Dedifferentiated amniotic fluid mesenchymal stem cell (primary cell): Measurements from ENCODE around the gene PREX1.
"Not testable (repeated sequence)": the region's sequence is repeated elsewhere in the genome, so short reads cannot be mapped to it uniquely, and the experiment has no call there.

Experiments used
- DNase-seq: peaks from one replicate; pipeline ENCODE4 v3.0.0-alpha.2; 2016; ENCODE audit errors: extremely low spot score

Gene PREX1, protein sequence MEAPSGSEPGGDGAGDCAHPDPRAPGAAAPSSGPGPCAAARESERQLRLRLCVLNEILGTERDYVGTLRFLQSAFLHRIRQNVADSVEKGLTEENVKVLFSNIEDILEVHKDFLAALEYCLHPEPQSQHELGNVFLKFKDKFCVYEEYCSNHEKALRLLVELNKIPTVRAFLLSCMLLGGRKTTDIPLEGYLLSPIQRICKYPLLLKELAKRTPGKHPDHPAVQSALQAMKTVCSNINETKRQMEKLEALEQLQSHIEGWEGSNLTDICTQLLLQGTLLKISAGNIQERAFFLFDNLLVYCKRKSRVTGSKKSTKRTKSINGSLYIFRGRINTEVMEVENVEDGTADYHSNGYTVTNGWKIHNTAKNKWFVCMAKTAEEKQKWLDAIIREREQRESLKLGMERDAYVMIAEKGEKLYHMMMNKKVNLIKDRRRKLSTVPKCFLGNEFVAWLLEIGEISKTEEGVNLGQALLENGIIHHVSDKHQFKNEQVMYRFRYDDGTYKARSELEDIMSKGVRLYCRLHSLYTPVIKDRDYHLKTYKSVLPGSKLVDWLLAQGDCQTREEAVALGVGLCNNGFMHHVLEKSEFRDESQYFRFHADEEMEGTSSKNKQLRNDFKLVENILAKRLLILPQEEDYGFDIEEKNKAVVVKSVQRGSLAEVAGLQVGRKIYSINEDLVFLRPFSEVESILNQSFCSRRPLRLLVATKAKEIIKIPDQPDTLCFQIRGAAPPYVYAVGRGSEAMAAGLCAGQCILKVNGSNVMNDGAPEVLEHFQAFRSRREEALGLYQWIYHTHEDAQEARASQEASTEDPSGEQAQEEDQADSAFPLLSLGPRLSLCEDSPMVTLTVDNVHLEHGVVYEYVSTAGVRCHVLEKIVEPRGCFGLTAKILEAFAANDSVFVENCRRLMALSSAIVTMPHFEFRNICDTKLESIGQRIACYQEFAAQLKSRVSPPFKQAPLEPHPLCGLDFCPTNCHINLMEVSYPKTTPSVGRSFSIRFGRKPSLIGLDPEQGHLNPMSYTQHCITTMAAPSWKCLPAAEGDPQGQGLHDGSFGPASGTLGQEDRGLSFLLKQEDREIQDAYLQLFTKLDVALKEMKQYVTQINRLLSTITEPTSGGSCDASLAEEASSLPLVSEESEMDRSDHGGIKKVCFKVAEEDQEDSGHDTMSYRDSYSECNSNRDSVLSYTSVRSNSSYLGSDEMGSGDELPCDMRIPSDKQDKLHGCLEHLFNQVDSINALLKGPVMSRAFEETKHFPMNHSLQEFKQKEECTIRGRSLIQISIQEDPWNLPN (N-terminal part only)

DNA sequence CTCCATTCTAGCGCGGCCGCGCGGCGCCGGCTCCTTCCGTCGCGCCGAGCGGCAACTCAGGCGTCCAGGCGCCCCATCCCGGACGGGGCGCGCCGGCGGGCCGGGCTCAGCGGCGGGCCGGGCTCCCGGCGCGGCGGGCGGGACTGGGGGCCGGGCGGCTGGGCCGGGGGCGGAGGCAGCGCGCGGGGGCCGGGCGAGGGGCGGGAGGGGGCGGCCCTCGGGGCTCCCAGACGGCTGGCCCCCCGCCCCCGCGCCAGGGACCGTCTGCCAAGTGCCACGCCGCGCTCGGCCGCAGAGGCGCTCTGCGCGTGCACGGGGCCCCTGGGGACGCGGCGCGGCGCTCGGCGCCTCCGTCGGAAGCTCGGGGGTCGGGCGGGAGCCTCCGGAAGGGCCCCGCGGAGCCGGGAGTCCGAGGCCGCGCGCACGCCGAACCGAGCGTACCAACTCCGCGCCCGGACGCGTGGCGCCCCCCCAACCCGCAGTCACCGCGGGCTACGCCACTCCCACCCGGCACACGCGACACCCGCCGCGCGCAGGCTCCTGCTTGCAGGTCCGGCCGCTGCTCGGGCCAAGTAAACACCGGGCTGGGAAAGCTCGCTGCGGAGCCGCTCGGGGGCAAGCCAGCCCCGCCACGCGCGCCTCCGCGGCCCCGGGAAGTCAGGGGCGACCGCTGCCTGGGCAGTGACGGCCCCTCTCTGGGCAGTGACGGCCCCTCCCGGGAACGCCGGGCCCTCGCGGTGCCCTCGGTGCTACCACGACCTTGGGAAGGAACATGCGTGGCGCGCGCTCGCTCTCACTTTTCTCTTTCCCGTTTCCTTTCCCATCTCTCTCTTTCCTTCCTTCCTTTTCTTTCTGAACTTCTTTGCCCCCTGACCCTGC lies at the start of gene PREX1:
TSS of gene PREX1 (minus strand) at position 145 of the 879 bp plus-strand sequence. CDS start at position 6, 139 bp downstream.
- peak; percentile 22 for DNase-seq

DNA sequence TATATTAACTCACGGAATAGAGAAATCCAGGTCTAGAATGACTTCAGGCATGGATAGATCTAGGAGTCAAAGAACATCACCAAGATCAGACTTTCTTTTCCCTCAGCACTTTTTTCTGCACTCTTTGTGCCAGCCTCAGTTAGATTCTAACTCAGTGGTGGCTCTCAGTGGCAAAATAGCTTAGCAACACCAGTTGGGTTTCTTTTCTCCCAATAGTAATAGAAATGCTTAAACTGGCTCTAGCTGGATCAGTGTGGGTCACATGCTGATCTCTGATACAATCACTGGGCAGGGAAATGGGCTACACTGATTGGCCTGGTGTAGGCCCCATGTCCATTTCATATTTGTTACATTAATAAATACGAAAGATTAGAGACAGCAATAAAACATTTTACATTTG lies 49.5 kb upstream of the PREX1 start:
- DNase-seq: no peak

DNA sequence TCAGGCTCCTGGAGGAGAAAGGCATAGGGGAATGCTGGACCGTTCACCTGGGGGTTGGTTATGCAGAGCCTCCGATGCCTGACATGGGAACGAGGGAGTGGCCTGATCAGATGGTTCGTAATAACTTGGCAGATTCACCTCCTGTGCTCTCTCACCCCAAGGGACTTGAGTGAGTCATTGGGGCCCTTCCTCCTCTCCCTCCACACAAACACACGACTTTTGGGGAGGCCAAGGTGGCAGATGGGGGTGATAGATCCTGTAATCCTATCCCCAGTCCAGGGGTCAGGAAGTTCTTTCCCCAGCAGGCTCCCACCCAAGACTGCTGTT lies 48.1 kb upstream of the PREX1 start:
- DNase-seq: no peak

DNA sequence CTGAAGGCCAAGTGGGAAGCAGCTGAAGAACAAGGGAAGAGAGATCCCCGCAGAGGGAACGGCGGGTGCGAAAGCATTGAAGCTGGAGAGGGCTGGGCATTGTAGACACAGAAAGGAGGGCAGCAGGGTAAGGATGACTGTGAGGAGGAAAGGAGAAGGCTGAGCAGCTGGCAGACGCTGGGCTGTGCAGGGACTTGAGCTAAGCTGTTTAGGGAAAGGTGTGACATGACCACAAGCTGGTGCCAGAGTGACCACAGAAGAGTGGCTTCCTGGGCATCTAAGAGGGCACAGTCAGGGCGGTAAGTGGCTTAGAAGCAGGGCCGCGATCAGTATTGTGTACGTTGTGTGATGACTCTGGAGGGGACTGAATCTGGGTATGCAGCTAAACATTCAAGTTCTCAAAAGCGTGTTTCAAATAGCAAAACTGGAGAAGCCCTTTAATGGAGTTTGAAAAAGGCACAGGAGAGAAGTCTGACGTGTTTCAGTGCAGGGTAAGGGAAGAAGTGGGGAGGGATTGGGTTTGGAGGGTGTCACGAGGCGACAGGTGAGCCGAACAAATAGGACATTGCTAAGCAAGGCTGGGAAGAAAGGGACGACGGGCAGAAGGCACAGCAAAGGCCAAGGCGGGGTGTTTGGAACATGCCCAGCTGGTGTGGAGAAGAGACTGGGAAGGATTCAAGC lies 47.6 kb upstream of the PREX1 start:
- DNase-seq: no peak

DNA sequence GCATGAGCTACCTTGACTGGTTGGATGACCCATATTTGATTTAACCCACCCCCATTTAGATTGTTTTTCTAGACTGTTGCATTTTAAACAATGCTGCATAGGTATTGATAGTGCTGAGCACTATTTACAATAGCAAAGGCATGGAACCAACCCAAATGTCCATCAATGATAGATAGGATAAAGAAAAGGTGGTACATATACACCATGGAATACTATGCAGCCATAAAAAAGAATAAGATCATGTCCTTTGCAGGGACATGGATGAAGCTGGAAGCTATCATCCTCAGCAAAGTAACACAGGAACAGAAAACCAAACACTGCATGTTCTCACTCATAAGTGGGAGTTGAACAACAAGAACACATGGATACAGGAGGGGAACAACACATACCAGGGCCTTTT lies 41.6 kb upstream of the PREX1 start:
- DNase-seq: not testable (repeated sequence)

DNA sequence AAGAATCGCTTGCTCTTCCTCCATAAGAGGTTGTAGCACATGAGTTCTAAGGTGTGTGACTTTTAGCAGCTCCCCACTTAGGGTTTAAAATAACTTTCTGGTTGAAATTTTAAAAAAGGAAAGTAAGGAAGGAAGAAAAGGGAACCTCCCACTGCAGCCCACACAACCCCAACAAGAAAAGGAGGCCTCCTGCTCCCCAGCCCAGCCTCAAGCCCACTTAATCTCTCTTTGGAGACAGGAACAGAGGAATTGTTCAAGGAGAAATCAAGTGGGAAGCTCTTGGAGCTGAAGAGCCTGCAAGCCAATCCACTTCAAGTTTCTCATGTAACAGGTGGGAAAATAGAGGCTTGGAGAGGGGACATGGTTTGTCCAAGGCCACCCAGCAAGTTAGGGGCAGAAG lies 39.1 kb upstream of the PREX1 start:
- no peak for DNase-seq

DNA sequence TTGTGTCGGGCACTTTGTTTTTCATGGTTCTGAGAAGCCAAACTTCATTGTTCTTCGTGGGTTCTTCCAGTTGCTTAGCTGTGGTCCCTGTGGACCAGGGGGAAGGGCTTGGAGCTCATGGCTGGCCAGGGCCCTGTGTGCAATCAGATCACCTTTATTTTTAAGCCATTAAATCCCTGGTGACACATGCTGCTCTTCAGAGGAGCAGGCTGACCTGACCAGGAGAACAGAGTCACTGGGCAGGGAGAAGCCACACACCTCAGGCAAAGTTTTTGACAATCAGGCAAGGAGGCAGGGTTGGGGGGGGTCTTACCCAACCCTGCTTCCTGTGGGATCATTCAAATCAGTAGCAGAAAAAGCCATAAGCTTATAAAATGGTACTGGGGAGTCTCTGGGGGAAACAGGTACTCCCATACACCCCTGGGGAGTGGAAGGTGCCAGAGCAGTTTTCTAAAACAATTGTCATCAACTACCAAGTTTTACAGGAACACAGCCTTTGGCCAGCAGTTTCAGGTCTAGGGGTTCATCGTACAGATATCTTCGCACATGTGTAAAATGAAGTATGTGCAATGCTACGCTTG lies 37.0 kb upstream of the PREX1 start:
- DNase-seq: no peak

DNA sequence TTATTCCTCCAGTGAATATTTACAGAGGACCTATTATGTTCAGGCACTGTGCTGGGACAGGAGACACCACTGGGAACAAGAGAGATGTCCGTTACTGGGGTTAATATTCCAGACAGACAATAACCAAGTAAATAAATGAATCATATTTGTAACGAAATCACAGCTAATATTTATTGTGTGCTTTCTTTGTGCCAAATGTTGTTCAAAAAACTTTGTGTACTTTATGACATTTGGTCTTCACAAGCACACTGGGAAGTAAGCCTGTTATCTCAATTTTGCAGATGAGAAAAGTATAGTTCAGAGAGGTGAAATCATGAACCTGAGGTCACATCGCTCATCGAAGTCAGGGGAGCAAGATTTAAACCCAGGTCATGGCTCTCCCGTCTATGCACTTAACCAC lies 36.5 kb upstream of the PREX1 start:
- no peak for DNase-seq

DNA sequence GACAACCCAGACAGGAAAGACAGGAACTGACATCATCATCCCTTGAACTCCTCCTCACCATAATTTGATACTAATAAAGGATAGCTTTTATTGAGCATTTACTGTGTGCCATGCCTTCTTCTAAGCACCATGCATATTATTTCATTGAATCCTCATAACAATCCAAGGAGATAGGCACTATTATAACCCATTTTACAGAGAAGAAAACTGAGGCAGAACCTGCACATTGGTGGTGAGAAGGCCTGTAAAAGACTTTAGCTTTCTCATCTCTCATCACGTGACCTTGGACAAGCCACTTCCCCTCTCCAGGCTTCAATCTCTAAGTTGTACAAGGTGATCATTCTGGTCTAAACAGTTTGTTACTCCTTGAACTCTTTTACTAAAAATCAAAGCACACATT lies 34.5 kb upstream of the PREX1 start:
- DNase-seq: no peak

DNA sequence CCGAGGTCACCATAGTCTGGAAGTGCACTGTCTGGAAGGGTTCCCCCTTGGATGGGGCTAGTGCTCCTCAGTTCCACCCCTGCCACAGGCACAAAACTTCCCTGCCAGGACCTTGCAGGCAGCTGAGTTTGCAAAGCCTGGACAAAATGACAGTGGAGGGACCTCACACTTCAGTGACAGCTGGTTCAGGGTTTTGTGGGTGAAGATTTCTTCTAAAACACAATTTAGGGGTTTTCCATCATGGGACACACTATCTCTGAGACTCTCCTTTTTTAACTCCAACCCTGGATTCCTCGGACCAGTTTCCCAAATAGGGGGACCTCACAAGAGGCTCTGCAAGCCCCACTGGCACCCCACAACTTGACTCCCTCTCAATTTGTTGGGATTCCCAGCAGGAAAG lies 33.6 kb upstream of the PREX1 start:
- no peak for DNase-seq

DNA sequence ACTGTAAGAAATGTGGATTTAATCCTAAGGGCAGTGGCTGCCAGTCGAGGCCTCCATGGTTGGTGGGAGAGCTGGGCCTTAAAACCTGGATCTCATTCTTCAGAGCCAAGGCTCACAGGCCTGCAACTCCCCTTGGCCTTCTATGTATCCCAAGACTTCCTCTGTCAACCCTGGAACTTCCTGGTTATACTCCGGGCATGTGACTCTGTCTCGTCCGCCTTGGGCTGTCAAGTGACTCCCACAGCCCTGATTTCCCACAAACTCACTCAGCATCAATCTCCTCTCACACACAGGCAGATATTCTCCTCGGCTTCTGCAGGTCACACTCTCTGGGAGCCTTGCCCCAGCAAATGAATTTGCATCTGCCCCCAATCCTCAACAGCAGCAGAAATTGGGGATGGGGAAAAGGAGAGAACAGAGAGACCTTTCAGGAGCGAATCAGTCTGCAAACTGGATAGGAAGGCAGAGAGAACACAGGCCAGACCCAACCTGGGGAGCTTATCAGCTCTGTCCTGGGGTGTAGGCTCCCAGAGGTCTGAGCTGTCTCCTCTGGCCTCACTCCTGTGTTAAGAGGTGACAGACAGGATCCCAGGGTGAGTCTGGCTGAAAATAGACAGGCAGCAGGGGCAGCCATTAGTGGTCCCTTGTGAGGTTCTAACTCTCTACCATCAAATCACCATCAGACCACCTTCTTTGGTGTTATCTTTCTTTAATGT lies 30.4 kb upstream of the PREX1 start:
- DNase-seq: no peak

DNA sequence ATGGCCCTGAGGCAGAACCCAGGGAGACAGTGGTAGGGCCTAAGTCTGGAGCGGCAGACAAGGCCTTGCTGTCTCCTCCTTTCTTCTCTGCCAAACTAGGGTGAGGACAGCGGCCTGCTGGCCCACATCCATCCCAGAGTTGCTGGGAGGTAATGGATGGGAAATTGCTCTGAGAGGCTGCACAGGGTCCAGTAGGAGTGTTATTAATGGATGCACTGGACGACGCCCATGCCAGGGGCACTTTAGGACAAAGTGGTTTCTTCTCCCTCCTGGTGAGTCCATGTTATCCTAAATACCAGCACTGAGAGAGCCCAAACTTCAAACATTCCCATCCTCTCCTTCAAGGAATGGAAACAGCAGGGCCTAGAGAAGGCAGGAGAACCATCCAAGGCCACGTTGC lies 28.3 kb upstream of the PREX1 start:
- DNase-seq: no peak

DNA sequence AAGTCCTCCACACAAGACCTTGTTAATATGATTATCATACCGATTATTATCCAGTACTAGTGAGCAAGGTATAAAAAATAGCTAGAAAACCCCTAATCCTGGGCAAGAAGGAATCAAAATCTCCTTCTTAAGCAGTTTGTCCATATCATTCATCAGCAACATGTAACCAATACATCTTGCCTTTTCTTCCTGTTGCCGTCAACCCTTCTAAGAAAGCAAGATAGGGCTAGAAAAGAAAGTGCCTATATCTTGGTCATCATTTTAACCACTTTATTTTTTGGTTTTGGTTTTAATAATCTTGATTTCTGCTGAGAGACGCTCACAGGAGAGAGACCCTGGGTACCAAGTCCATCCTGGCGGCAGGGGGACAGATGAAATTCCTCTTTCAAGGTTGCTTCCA lies 27.2 kb upstream of the PREX1 start:
- DNase-seq: no peak

DNA sequence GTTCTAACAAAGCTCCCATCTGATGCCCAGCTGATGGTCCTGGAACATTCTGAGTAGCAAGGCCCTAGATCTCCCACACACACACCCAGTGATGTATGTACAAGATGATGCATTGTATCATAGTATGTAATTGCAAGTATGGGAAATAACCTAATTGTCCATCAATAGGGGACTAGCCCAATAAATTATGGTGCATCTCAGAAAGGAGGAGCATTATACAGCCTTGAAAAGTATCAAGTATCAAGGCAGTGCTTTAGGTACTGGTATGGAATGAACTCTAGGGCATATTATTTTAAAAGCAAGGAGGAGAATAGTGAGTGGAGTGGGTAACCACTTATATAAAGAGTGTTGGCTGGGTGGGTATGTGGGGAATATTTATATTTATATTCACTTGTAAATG lies 24.8 kb upstream of the PREX1 start:
- DNase-seq: no peak

DNA sequence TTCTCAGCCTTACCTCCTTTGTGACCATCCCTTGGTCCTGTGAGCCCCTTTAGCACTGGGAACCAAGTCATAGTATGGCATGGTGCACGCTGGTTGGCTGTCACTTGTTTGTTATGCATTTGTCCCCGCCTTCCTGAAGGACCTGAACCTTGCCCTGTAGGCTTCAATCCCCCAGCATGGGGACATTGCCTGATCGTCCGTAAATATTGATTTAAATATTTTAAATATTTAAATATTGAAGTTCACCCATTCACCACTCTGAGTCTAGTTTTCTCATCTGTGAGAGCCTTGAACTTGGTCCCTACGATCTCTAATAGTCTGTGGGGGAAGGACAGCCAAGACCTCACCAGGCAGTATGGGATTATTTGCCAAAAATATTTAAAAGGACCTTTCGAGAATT lies 23.8 kb upstream of the PREX1 start:
- no peak for DNase-seq

DNA sequence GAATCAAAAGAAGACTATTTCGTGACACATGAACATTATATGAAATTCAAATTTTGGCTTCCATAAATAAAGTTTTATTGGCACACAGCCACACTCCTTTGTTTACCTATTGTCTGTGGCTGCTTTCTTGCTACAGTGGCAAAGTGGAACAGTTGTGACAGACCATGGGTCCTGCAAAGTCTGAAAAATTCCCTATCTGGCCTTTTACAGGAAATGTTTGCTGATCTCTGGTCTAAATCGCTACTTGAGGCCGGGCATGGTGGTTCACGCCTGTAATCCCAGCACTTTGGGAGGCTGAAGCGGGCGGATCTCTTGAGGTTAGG lies 23.1 kb upstream of the PREX1 start:
- DNase-seq: no peak

DNA sequence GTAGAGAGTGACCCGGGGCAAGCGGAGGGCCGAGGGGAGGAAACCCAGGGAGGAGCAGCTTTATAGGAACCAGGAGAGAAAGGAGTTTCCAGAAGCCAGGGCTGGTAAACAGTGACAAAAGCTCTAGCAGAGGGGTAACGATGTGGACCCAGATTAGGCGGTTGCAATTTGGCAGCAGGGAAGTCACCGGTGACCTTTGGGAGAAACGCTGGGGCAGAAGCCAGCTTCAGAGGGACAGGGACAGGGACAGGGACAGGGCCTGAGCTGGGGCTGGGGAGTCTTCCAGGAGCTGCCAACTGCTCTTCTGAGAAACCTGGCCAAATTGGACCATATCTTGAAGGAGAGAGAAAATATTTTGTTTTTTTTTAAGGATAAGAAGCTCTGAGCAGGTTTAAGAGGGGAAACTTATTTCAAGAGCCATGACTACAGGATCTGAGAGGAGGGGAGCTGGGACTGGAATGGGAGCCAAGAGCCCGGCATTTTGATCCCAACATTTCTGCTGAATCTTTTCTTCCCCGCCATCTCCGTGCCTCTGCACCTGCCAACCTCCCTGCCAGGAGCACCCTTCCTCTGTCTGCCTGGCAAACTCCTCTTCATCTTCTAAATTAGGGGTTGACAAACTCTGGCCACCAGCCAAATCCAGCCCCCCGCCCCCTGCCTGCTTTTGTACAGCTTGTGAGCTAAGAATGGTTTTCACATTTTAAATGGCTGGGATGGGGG lies 22.6 kb upstream of the PREX1 start:
- DNase-seq: no peak

DNA sequence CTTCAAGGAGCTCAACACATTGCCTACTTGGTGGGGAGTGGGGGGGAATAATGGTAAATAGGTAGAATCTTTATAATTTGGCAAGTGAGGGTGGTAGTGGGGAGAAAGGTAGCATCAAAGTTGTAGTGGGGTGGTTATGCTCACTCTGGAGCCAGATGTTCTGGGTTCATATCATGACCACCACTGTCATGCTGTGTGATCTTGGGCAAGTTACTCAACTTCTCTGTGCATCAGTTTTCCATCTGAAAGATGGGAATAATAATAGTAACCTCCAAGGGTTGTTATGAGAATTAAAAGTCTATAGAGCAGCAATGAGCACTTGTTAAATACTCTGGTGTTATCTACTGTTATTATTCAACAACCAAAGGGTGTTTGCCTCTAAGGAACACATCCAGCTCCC lies 22.0 kb upstream of the PREX1 start:
- no peak for DNase-seq

DNA sequence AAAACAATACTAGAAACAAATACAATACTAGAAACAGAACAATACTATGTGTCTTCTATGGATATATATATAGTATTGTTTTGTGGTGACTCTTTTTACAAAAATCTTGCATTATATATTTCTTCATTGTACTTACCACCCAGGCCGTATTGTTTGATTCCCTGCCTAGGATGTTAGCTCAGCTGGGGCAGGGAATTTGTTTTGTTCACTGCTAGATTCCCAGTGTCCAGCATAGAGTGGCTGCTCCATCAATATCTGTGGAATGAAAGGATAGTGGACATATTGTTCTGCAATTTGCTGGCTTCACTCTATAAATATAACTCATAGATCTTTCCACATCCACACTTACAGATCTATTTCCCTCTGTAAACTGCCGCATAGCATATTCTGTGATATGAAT lies 21.5 kb upstream of the PREX1 start:
- DNase-seq: no peak
